Mucosa of descending colon (tissue), 3 donors: ENCODE measurements around the gene DDAH2. TPM values are rescaled to one million over a fixed set of nuclear protein-coding genes. Genes with fewer than 3 reads are reported as not detected.

Experiments used
- ATAC-seq: fragments of 200-7000 bp; cut with Tn5 transposase; one replicate; pipeline ENCODE4 v1.9.1; 2020; ENCODE audit warnings: mild to moderate bottlenecking, moderate library complexity
- DNase-seq, 3 donors: peaks; one replicate each; pipeline ENCODE4 v3.0.0-alpha.2; 2020
- H3K36me3 ChIP-seq: fragments of 200-600 bp; one replicate; pipeline ENCODE4 v1.8.0; 2021; ENCODE audit warnings: low read depth, mild to moderate bottlenecking
- H3K4me1 ChIP-seq: fragments of 200-600 bp; one replicate; pipeline ENCODE4 v1.8.0; 2021; ENCODE audit warnings: low read depth, mild to moderate bottlenecking
- H3K4me3 ChIP-seq: fragments of 200-600 bp; one replicate; pipeline ENCODE4 v1.8.0; 2021; ENCODE audit warnings: mild to moderate bottlenecking
- H3K9me3 ChIP-seq: fragments of 200-600 bp; one replicate; pipeline ENCODE4 v1.8.0; 2021; ENCODE audit warnings: mild to moderate bottlenecking
- intact Hi-C, 2 donors: fragments of 100-400 bp; cut with DNase I in 1 of 2; cut with micrococcal nuclease in 1 of 2; formaldehyde crosslinking; loops; one replicate each; pipeline versions ENCODE4 v1.11.0 to v1.11.1; 2022; cut with DNase I, micrococcal nuclease
- total RNA-seq, 3 donors: library from RNA; stranded (reverse); fragmentation: NEBNext Ultra II Directional in 2 of 3; extraction: Animal tissue kit (Norgen Biotek cat#: 25700) in 2 of 3; gene quantifications; one replicate each; pipeline versions ENCODE4 v1.2.1 to v1.2.4, GENCODE V29; 2021 to 2023
- TF ChIP-seq, protein P1 (sequence below): fragments of 200-600 bp; IDR thresholded peaks from one replicate; pipeline ENCODE4 v1.8.0; 2022; ENCODE audit warnings: antibody characterized with exemption, mild to moderate bottlenecking
- donor health status: DM: no; HTN: no; CAD: no; lungs with moderate emphysema.
- donor health status: DM: no; HTN: no; CAD: no.
- donor health status: DM: no; HTN: yes; CAD: no.

Gene DDAH2
- total RNA-seq, 3 donors from 2014 or later = 56.1 to 152 (median 99.5) TPM

DNA sequence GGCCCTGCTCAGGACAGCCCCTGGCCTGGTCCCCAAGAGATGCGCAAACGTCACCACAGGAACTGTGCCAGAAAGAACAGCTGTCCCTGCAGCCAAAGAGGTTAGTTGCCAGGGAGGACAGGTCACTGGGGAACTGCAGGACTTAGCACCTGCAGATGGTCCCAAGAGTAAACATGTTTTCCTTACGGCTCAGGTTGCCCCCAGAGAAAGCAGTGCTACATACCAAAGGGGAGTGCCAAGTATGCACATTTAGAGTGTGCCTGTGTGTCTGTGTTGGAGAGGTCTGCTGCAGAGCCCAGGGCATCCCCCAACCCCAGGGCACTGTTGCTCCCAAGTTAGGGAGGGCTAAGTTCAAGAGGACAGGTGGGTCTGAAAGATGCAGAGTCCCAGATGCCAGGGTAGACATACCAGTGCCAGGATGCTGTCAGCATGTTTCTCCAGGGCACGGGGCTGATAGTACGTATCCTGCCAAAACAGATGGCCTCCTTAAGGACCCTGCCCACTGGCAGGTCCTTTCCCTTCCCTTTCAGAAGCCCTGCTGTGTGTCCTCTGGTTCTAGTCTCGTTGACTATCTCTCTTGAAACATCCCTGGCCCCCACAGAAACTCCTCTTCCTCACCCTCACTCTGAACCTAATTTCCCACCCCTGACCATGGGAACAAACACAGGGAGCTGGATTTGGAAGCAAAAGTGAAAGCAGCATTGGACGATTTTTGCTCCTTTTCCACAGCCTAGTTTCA lies 27.3 kb downstream of the DDAH2 start:
- Histone ChIP-seq H3K9me3 (no peaks in the 10 kb centered on the region), H3K4me3 (no peak overlapping the region), H3K4me1 (peaks cover 20% of the 10 kb centered on the region), H3K36me3 (no peaks in the 10 kb centered on the region)
- ATAC-seq (peak; percentile 0), DNase-seq (no peak)
- intact Hi-C loops = no loop called here
- TF ChIP-seq, protein P1, sequence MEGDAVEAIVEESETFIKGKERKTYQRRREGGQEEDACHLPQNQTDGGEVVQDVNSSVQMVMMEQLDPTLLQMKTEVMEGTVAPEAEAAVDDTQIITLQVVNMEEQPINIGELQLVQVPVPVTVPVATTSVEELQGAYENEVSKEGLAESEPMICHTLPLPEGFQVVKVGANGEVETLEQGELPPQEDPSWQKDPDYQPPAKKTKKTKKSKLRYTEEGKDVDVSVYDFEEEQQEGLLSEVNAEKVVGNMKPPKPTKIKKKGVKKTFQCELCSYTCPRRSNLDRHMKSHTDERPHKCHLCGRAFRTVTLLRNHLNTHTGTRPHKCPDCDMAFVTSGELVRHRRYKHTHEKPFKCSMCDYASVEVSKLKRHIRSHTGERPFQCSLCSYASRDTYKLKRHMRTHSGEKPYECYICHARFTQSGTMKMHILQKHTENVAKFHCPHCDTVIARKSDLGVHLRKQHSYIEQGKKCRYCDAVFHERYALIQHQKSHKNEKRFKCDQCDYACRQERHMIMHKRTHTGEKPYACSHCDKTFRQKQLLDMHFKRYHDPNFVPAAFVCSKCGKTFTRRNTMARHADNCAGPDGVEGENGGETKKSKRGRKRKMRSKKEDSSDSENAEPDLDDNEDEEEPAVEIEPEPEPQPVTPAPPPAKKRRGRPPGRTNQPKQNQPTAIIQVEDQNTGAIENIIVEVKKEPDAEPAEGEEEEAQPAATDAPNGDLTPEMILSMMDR = no peak

DNA sequence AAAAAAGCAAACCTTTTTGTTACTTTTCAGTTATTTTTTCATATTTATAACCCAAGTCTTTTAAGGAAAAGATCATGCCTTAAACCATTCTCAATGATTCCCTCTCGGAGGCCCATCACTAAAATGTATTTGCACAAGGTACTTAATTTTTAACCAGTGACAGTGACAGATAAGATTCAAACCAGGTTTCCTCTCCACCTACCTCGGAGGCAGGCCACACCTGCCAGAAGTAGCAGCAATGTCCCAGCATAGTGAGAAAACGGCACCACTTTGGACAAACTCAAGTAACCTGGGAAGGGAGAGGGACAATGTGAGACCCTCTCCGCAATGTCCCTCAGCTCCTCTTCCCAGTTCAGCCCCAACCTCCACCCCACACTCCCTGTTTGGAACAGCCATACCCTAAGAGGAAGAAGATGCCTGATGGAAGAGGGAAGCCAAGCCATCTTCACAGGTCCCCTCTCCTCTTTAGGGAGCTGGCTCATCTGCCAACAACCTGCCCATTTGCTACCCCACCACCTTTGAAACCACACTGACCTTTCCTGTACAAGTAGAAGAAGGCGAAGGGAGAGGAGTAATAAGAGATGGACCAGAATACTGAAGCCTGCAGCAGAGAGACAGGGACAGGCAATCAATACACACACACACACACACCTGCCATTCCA lies 28.2 kb downstream of the DDAH2 start:
- H3K4me1 ChIP-seq = peaks cover 20% of the 10 kb centered on the region
- H3K4me3 ChIP-seq = no peak overlapping the region
- intact Hi-C loops = no loop called here
- no peak for ATAC-seq
- H3K36me3 ChIP-seq = no peaks in the 10 kb centered on the region
- H3K9me3 ChIP-seq = no peaks in the 10 kb centered on the region
- DNase-seq = no peak
- TF ChIP-seq, protein P1 = no peak

DNA sequence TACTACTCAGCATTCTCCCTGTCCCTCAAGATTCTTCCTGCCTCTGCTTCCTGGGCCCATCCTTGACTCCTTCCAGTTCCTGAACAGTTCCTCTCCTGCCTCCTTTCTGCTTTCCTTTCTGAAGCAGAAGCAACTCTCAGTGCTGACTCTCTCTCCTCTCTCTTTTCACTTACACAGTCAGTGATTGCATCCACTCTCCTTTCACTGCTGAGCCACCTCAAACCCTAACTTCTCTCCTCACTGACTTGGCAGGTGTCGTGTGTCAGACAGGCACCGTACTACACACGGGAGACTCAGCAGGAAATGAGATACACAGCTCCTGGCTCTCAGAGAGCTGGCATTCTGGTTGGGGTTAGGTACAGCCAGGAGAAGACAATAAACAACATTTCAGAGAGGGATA lies 31.5 kb downstream of the DDAH2 start:
- intact Hi-C loops = no loop called here
- DNase-seq (no peak), ATAC-seq (no peak)
- H3K36me3 ChIP-seq = no peaks in the 10 kb centered on the region
- TF ChIP-seq, protein P1 = no peak
- H3K4me1 ChIP-seq = peaks cover 16% of the 10 kb centered on the region
- no peaks in the 10 kb centered on the region for H3K9me3 ChIP-seq
- H3K4me3 ChIP-seq = no peak overlapping the region

DNA sequence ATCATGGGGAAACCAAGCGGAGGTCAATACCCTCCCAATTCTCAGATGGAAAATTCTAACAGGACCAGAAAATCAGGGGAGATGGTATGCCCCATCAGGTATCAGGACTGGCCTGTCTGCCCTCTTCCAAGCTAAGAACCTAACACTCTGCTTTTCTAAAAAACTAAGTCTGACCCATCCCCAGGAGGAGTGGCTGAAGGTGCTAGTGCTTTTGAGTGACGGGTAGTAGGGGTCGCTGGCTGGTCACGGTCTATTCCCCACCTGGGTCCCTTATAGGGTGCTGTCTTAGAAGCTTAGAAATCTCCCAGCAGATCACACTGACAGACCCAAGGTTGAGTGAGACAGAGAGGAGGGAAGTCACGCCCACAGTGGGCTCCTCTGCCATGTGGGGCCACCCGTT lies 35.6 kb downstream of the DDAH2 start:
- intact Hi-C loops = no loop called here
- ATAC-seq (no peak), DNase-seq (no peak)
- no peaks in the 10 kb centered on the region for H3K9me3 ChIP-seq
- H3K36me3 ChIP-seq = peaks cover 5% of the 10 kb centered on the region
- no peak overlapping the region for H3K4me3 ChIP-seq
- no peaks in the 10 kb centered on the region for H3K4me1 ChIP-seq
- TF ChIP-seq, protein P1 = no peak

DNA sequence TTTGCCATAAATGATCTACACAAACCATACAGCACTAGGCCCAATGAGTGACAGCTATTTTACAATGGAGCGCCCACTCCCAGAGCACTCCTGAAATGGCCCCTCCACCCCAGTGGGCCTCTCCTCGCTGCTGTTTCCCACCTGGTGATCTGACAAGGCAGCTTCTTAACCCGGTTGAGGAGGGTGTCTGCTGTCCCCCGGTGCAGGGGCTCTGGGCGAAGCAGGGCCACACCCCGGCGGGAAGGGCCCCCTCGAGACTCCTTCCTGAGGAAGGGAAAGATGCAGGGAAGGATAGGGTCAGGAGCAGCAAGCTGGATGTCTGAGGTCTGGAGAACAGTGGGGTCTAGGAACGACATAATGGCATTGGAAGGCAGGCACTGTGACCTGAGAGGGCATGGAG lies 36.2 kb downstream of the DDAH2 start:
- intact Hi-C loops = no loop called here

More for the DNA sequence above, 36.2 kb downstream of the DDAH2 start:
- DNase-seq = no peak
- peaks cover 6% of the 10 kb centered on the region for H3K36me3 ChIP-seq
- TF ChIP-seq, protein P1 = no peak
- no peak overlapping the region for H3K4me3 ChIP-seq
- no peaks in the 10 kb centered on the region for H3K9me3 ChIP-seq
- ATAC-seq = no peak
- H3K4me1 ChIP-seq = no peaks in the 10 kb centered on the region
